A673 (cell line): ENCODE results near the gene SH3RF2. TPM values are rescaled to one million over a fixed set of nuclear protein-coding genes. Genes with fewer than 3 reads are reported as not detected.

ENCODE experiments used
- BruUV-seq: library from RNA; stranded (reverse); fragments of 400-500 nt; replicated peaks from 2 replicates; lab custom pipeline; 2021; lab: Mats Ljungman, UMichigan
- CTCF ChIA-PET: fragments of 300-600 bp; sonication (Branson Sonifier 250); formaldehyde crosslinking; loops from one replicate; lab custom pipeline; 2022; ENCODE audit warnings: antibody characterized with exemption; lab: Charles Lee
- POLR2A ChIA-PET: fragments of 300-600 bp; sonication (Branson Sonifier 250); formaldehyde crosslinking; loops from one replicate; lab custom pipeline; 2022; ENCODE audit warnings: antibody characterized with exemption; ENCODE audit not compliant: low non-redundant PET; lab: Charles Lee
- DNase-seq: peaks from one replicate; pipeline ENCODE4 v3.0.0-alpha.2; 2015; ENCODE audit warnings: low spot score
- H3K27ac ChIP-seq: fragments of 200-600 bp; sonication (generic); 2 replicates; pipeline ENCODE4 v1.5.1; 2016; ENCODE audit warnings: mixed run types, low read depth, mild to moderate bottlenecking, mixed read lengths, antibody characterized with exemption, low read length; ENCODE audit not compliant: poor library complexity, severe bottlenecking
- H3K27me3 ChIP-seq: fragments of 200-600 bp; sonication (generic); replicated peaks from 2 replicates; pipeline ENCODE4 v1.6.1; 2017; ENCODE audit warnings: mixed run types, low read depth, mild to moderate bottlenecking, mixed read lengths, antibody characterized with exemption, low read length; ENCODE audit not compliant: insufficient read depth, poor library complexity
- H3K36me3 ChIP-seq: fragments of 200-600 bp; sonication (generic); 2 replicates; pipeline ENCODE4 v1.6.1; 2016; ENCODE audit warnings: mixed run types, mild to moderate bottlenecking, mixed read lengths, antibody characterized with exemption, low read length; ENCODE audit not compliant: insufficient read depth, poor library complexity, severe bottlenecking
- H3K4me1 ChIP-seq: fragments of 200-600 bp; sonication (generic); 2 replicates; pipeline ENCODE4 v1.6.1; 2017; ENCODE audit warnings: mixed run types, mild to moderate bottlenecking, mixed read lengths, antibody characterized with exemption, low read length; ENCODE audit not compliant: insufficient read depth, poor library complexity, severe bottlenecking
- H3K4me3 ChIP-seq: fragments of 200-600 bp; sonication (generic); 2 replicates; pipeline ENCODE4 v1.5.1; 2016; ENCODE audit warnings: low read depth, mixed run types, mild to moderate bottlenecking, mixed read lengths, low read length; ENCODE audit not compliant: poor library complexity, severe bottlenecking
- H3K9me3 ChIP-seq: fragments of 200-600 bp; sonication (generic); 2 replicates; pipeline ENCODE4 v1.6.1; 2016; ENCODE audit warnings: mixed run types, low read depth, mild to moderate bottlenecking, mixed read lengths, antibody characterized with exemption, low read length; ENCODE audit not compliant: poor library complexity, severe bottlenecking
- CTCF ChIP-seq: fragments of 300-800, 200-600 bp; sonication (generic); conservative IDR thresholded peaks from 2 replicates; pipeline ENCODE4 v1.5.1; 2017; ENCODE audit warnings: low read depth, mild to moderate bottlenecking, antibody characterized with exemption, low read length, moderate library complexity, mixed read lengths
- EZH2 ChIP-seq: fragments of 200-600 bp; sonication (generic); IDR thresholded peaks from 2 replicates; pipeline ENCODE4 v1.6.1; 2017; ENCODE audit warnings: borderline replicate concordance, low read depth, mild to moderate bottlenecking, mixed read lengths, antibody characterized with exemption, low read length; ENCODE audit not compliant: poor library complexity, severe bottlenecking
- intact Hi-C: fragments of 100-400 bp; cut with micrococcal nuclease; formaldehyde crosslinking; loops from one replicate; pipeline ENCODE4 v1.10.0; 2022; ENCODE audit not compliant: unreplicated experiment
- total RNA-seq: library from RNA; stranded (reverse); gene quantifications from 2 replicates; pipeline ENCODE4 v1.2.3, GENCODE V29; 2021

Gene SH3RF2
- total RNA-seq, 1 experiment from 2014 or later: 21.1 TPM

- BruUV-seq: no TSS peak
- Histone ChIP-seq H3K4me3 (no peak overlapping the region), H3K27me3 (no peaks in the 10 kb centered on the region), H3K27ac (no peak overlapping the region), H3K4me1 (peaks cover 25% of the 10 kb centered on the region), H3K36me3 (no peaks in the 10 kb centered on the region), H3K9me3 (peaks cover 7% of the 10 kb centered on the region)
- ChIA-PET POLR2A (no interaction called here), CTCF (interaction anchor here (1.2 kb wide), 1 partner anchor 34 kb away, joined by 3 read pairs; no protein-coding TSS in a partner anchor)
- no peak for DNase-seq
- intact Hi-C loops: loop anchor here (5.0 kb wide), 1 partner anchor 90 kb away; no protein-coding TSS in a partner anchor
- TF ChIP-seq EZH2 (no peak), CTCF (no peak)
These were observed 14.3 kb upstream of the SH3RF2 start for GRCh38 chr5:145922059-145922458.

- BruUV-seq: no TSS peak
- POLR2A ChIA-PET: no interaction called here
- CTCF ChIA-PET: no interaction called here
- Histone ChIP-seq H3K27ac (no peak overlapping the region), H3K4me1 (peaks cover 25% of the 10 kb centered on the region), H3K9me3 (peaks cover 7% of the 10 kb centered on the region), H3K4me3 (no peak overlapping the region), H3K36me3 (no peaks in the 10 kb centered on the region), H3K27me3 (no peaks in the 10 kb centered on the region)
- no peak for DNase-seq
- no peak for TF ChIP-seq EZH2
- no peak for TF ChIP-seq CTCF
- intact Hi-C loops: loop anchor here (5.0 kb wide), 1 partner anchor 91 kb away; no protein-coding TSS in a partner anchor
These were observed 13.0 kb upstream of the SH3RF2 start for GRCh38 chr5:145923405-145923804.

- CTCF ChIA-PET: interaction anchor here (0.9 to 1.2 kb wide), 2 partner anchors 37 to 78 kb away, joined by 3 to 5 read pairs; no protein-coding TSS in a partner anchor
- TF ChIP-seq EZH2: no peak
- no peak for TF ChIP-seq CTCF
- intact Hi-C loops: loop anchor here (1.0 to 5.0 kb wide), 3 partner anchors 77 to 117 kb away; no protein-coding TSS in a partner anchor
- Histone ChIP-seq H3K36me3 (no peaks in the 10 kb centered on the region), H3K27ac (peak overlapping the region; percentile 85), H3K9me3 (peaks cover 7% of the 10 kb centered on the region), H3K4me3 (no peak overlapping the region), H3K4me1 (peaks cover 25% of the 10 kb centered on the region), H3K27me3 (no peaks in the 10 kb centered on the region)
- DNase-seq: peak; percentile 90
- BruUV-seq: no TSS peak
- POLR2A ChIA-PET: interaction anchor here (1.7 kb wide), 1 partner anchor 78 kb away, joined by 7 read pairs; no protein-coding TSS in a partner anchor
These were observed 11.5 kb upstream of the SH3RF2 start for GRCh38 chr5:145924849-145925248.
